Frontal cortex (tissue), 4 donors: Measurements from ENCODE around the gene RASD1. TPM values are rescaled to one million over a fixed set of nuclear protein-coding genes. Genes with fewer than 3 reads are reported as not detected.

Experiments used
- DNase-seq, 2 donors: peaks; one replicate each; pipeline ENCODE4 v3.0.0; 2012; ENCODE audit warnings: low spot score in 2 of 2
- FAIRE-seq: peaks from 2 replicates; lab custom pipeline; 2012; peaks lifted over from hg19 to GRCh38; lab: Jason Lieb, UNC
- total RNA-seq: library from RNA; depleted of rRNA; stranded (reverse); fragments of >200 nt; gene quantifications from one replicate; pipeline ENCODE4 v1.2.3, GENCODE V29; 2014
- donor health status: control.
- donor health status: control.
- donor health status: control.

Gene RASD1
- total RNA-seq, 1 donor from 2014 or later: 11.0 TPM

DNA sequence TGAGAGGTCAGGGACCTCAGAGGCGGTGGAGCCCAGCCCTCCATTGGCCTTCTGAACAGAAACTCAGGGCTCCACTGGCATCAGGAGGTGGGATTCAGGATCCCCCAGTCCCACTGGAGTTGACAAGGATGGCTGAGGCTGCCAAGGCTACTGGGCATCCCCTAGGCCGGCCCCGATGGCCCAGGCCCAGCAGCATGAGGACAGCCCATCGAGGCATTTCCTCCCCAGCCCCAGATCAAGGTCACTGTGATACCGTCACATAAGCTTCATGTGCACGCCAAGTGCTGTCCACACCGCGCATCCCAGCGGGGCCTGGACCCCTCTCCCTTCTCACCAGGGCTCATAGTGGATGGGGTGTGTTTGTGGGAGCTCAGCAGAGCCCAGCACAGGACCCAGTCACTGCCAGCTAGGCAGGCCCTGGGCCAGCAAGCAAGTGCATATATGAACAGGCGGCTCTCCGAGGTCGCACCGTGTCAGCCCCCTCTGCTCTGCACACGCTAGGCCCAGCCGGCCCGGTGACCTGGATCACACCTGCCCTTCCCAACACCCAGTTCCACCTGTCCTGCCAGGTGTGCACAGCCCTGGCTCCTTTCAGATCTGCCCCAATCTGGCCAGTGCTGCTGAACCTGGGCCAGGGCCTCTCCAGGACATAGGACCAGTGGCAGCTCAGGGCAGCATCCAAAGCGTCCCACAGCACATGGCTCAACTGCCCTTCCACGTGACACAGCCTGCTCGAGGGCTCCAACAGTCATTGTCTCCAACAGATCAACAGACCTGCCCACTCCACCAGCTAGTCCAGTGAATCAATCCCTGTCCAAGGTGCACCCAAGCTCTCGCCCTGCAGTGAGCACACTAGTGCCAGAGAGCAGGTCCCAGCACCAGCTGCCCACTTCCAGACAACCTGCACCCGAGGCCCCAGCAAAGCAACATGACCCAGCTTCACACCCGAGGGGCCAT, 32.8 kb upstream of the RASD1 start:
- FAIRE-seq: no peak

DNA sequence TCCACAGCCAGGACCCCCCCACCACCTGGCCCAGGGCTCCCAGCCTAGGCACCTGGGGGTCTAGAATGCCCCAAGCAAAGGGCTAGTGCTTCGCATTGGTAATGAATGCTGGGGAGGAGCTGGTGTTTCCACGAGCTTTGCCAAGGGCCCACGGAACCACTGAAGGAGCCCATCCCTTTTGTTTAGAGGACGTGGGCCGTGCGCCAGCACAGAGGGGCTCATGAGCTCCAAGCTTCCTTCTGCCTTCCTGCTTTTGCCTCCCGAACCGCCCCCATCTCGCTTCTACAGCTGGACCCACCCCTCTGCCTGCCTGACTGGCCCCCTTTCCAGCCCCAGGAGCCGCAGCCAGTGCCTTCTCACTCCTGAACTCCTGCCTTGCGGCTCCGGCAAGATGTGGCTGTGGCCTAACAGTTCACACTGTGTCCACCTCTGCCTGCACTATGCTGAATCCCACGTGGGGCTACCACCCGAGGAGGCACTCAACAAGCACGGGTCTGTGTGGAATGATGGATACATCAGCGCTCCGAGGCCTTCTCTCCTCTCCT, 31.8 kb upstream of the RASD1 start:
- DNase-seq: no peak
- FAIRE-seq: no peak

More for the DNA sequence above, 32.8 kb upstream of the RASD1 start:
- DNase-seq: no peak

DNA sequence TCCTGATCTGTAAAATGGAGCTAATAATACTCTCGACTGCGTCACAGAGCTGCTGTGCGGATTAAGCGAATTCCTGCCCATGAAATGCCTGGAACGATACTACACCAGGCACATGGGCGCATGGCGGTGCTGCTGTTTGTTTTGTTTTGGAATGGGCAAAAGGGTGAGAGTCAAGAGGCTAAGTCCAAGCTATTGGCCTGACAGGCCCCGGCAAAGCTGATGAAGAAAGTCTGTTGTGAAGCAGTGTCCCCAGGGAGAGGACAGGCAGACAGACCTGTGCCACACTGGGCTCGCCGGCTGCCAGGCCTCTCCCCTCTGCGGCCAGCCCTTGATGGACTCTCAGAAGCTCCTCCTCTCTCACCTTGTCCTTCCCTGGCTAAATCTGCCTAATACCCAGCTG, 31.3 kb upstream of the RASD1 start:
- DNase-seq (no peak), FAIRE-seq (no peak)

DNA sequence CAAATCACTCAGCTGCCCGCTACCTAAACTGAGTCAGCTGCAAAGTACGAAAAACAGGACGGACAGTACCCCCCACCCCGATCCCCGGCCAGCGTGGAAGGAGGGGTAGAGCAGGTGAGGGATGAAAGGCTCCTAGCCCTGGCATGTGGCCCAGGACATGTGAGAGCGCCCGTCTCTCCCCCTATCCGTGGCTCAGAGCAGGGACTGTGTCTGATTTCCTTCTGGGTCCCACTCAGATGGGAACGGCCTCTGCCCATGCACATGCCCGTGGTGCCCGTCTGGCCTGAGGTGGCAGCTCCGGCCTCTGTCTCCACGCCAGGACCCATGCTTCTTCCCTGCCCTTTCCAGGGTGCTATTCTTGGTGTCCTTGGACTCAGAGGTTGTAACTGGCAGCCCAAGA, 30.2 kb upstream of the RASD1 start:
- FAIRE-seq (no peak), DNase-seq (no peak)

DNA sequence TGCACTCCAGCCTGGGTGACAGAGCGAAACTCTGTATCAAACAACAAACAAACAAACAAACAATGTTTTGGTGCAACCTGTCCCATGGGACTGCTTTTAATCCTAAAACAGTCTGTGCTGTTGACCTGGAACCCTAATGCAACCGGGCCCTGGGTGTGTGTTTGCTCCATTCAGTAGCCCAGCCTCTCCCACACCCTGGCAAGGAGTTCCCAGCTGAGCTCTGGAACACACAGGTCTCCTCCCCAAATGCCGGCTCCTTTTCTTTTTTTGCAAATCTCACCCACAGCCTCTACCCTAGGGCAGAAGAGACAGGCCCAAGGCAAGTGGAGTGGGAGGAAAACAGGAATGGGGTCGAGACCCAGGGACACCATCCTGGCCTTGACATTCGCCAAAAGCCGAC, 29.8 kb upstream of the RASD1 start:
- no peak for DNase-seq
- no peak for FAIRE-seq

DNA sequence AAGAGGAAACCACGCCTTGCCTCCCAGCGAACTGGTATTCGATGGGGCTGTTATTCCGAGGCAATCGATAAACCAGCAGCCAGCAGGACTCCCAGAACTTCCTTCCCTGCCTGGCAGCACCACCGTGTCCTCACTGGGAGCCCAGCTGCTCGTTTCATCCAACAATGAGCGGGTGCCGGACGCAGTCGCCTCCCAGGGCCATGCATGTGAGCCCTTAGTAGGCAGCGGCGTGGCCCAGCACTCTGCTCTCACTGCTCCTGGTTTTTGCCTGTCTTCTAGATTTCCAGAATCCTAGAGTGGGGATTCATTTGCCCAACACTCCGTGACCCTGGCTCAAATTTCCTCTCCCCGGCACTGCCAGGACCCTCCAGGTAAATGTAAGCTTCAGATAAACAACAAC, 29.1 kb upstream of the RASD1 start:
- FAIRE-seq: no peak
- no peak for DNase-seq

DNA sequence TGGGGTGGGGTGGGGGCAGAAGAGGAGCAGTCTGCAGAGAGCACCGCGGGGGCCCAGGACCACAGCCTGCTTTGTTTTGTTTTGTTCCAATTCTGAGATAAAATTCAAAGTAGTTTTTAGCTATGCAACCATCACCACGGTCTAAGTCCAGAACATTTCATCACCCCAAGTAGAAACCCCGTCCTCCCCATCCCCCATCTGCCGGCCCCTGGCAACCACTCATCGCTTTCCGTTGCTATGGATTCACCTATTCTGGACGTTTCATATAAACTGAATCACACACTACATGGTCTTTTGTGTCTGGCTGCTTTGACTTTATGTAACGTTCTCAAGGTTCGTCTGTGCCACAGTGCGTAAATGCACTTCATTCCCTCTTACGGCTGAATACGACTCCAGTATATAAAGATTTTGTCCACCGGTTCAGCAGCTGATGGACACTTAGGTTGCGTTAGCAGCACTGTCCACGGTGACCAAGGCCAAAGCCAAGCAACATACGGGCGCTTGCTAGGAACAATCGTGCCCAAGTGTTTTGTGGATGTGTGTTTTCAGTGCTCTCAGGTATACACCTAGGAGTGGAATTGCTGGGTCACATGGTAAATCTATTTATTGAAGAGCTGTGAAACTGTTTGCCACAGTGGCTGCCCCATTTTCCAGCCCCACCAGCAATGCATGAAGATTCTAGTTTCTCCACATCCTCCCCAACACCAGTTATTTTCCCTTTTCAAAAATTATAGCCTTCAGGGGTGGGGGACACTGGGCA, 27.7 kb upstream of the RASD1 start:
- FAIRE-seq (no peak), DNase-seq (no peak)

DNA sequence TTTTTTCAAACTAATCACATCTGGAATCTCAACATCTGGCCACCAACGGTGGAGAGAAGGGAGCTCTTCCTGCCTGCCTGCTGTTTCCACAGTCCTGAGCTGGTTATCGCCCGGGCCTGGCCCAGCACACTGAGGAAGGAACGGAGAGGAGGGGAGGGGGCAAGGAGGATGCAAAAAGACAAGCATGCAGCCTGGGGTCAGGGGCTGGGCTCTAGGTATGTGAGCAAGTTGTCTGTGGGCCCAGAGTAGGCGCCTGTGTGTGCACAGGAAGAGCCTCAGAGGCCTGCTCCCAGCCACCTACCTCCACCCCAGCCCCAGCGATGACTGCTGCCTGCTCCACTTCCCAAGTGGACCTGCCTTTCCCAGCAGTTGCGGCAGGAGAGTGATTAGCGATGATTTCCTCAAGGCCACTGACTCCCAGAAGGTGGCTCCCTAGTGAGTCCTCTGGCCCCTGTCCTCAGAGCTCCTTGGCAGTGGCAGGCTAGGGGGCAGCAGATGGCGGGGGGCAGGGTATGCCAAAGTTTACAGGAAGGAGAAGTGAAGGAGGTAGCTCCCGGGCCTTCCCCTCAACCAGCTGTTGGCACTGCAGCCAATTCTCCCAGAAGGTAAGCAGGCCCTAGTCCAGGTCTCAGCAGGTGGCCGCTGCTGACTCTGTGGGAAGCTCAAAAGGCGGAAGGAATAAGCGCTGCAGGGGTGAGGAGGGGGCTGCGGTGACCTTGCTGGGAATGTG, 27.0 kb upstream of the RASD1 start:
- FAIRE-seq: no peak
- DNase-seq: no peak

DNA sequence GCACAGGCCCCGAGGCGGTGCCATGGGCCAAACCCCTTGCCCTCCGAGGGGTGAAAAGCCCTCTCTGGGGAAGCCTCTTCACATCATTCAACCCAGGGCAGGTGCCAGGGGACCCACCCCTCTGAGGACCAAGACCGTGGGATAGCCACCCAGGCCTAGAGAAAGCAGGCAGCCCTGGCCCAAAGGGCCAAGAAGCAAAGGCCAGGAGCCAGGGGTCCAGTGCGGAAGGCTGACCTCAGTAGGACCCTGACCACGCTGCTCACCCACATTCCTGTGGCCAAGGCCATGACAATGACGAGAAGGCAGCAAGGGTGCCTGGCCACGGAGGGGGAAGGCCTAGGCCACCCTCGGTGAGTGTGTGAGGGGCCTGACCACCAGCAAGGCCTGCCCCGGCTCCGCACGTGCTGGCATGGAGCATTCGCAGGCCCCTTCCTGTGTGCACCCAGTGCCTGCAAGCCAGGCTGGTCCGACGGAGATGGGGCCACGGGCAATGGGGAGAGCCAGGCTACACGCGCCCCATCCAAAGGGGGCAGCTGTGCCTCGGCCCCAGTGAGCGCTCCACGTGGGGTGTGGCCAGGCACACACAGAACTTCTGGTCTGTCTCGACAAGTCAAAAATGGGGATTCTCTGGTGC, 24.5 kb upstream of the RASD1 start:
- no peak for DNase-seq
- no peak for FAIRE-seq

DNA sequence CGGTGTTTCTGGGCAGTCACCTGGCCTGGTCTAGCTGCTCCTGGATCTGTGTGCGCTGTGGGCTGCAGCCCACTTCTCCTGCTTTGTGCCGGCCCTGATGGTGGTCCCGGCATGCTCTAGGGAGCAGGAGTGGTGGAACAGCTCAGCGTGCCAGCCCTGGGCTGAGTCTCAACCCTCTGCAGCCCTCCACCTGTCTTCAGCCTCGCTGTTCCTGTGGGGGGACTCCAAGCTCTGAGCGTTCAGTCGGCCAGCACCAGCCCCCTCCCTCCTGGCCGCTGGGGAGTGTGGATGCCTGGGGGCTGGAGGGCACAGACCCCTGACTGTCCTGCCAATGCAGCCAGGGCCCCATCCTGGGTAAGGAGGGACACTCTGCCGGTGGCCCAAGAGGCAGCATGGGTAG, 23.7 kb upstream of the RASD1 start:
- FAIRE-seq (no peak), DNase-seq (no peak)

DNA sequence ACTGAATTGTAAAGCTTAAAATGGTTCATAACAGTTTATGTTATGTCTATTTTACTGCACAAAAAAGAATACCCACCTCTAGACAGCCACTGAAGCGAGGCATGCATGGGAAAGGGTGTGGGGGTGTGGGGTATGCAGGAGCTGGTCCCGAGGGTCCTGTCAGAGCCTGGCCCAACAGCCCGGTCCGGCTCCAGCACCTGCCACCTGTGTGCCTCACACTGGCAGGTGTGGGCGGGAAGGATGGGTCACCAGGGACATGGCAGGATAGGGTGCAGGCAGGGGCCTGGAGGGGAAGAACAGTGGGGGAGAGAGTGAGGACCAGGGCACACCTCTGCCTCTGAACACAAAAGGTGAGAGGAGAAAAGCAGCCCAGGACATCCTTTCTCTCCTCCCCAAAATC, 22.8 kb upstream of the RASD1 start:
- DNase-seq: no peak
- no peak for FAIRE-seq

DNA sequence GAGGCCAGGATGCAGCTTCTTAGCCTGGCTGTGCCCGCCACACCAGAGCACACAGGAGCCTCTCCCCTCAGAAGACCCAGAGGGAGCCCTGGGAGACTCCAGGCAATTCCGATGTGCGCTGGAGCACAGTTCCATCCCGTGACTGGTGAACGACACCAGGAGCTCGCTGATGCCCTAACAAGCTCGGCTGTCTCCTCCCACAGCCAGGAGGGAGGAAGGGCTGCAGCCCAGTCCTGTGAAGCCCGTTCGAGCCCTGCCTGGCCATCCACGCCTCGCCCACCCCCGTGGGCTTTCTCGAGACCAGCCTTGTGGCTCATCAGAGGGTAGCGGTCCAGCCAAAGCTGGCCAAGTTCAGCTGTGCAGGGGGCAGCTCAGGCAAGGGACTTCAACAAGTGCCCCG, 21.8 kb upstream of the RASD1 start:
- FAIRE-seq: no peak
- no peak for DNase-seq

DNA sequence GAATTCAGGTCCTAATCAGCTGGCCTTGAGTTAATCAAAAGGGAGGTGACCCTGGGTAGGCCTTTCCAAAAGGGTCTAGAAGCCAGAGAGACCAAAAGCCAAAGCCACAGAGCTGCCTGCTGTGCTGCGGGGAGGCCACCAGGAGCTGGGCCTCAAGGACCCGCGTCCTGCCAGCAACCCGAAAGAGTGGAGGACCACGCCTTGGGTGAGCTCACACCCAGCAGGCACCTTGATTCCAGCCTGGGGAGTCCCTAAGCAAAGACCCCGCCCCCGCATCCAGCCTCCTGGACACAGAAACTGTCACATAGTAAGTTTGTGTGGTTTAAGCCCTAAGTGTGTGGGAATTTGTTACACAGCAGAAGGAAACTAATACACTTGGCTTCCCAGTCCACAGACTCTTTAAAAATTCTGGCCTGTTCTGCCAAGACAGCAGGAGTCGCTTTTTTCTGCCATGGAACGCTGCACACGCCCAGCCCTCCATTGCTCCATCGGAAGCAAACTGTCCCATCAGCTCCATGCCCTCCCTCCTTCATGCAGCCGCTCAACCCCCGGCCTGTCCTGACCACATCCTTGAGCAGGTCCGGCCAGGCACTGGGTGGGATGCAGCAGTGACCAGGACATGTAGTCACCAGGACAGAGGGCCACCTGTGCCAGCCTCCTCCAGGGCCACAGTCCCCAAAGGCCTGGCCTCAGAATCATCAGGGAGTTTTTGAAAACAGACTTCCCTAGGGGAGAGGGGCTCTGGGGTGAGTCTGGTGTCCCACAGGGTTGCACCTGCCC, 20.9 kb upstream of the RASD1 start:
- DNase-seq: no peak
- no peak for FAIRE-seq

DNA sequence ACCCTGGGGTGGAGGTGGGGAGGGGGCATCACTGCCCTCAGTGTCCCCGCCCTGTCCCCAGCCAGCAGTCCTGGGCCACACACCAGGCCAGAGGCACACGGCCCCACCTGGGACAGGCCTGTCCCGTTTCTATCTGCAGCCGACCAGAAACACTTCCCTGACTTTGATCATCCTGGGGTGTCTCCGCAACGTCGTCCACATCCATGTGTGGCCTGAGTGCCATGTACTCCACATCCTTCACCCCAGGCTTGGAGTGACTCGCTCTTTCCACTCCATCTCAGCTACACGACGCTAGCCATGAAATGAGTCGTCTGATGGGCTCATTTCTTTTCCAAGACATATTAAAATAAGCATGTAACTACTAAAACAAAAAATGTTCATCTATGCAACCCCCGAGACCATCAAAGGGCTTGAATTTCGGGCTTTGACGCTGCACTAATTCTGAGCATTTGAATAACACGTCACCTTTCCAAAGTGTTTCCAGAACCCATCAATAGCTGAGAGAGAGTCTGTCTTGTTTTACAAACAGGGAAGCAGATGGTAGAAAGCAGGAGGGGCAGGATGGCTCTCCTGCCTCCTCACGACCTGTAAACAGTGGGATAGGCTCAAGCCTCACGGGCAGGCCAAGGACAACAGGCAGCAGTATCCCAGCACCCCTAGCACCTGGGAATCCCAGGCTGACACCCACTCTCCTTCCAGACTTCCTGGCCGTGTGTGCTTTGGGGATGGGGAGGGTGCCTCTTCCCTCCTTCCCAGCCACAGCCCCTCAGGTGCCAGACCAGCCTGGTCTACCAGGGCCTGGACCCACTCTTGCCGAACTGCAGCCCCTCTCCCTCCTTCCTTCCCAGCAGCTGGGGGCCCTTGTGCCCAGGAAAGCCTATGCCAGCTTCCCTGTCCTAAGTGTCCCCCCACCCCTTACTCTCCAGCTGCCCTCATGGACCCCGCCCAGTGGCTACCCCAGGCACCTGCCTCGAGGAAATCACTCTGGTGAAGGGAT, 20.0 kb upstream of the RASD1 start:
- DNase-seq (no peak), FAIRE-seq (no peak)

DNA sequence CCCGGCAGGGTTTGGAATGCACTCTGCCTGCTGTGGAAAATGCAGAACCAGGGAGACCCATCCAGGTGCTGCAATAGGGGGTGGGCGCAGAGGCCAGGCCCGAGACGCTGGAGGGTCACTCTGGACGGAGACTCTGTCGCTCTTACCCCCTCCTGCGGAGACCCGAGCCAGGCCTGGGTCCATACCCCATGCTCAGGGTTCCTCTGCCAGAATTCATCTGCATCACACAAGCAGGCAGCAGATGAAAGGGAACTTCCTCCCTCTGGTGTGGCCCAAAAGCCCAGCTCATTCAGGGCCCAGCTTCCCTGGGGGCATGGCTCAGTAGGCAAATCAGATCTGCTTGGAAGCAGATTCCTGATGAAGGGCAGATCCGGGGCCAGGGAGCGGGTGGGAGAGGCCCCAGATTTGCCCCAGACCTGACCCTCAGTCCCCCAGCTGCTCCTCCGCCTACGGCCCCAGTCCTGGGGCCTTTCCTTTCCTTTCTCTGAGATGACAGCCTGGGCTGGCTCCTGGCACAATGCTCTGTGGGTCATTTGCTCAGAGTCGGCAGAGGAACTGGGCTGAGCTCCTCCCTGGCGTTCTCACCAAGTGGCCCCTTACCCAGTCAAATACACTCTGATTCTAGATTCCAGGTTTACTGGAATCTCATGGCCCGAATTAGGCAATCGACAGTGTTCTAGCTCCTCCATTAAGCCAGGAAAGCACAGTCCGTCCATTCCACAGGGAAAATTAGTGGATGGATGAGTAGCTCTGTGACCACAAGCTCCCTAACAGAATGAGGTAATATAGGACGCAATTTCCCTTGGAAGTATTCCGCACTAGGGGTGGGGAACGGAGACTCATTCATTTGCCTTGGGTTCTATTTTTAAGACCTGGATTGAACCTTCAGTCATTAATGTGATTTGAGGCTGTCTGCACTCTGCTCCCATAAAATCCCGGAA, 19.1 kb upstream of the RASD1 start:
- no peak for FAIRE-seq
- DNase-seq: no peak

DNA sequence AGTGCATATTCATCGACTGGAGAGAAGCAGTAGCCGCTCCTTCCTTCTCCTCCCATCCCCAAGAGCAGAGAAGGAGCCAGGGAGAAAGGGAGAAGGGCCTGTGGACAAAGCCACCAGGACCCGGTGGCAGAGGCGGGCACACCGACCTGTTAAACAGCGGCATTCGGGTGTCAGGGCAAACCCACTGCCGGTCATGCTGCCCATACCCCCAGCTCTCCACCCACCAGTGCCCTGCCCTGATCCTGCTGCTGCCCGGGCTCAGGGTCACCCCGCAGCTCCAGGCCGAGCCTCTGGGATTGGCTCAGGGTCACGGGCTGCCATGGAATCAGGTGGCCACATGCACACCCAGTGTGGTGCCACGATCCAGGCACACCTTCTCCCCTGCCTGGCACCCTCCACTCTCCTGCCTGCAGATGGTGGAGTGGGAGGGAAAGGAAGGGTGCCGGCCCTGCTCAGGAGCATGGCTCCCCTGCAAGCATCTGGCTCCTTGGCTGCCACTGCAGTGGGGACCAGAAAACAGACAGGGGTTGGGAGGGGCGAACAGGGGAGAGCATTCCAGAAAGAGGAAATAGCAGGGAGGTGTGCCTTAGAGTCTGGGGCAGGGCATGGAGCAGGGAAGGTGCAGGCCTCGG, 18.3 kb upstream of the RASD1 start:
- DNase-seq: no peak
- no peak for FAIRE-seq
